GM18508 (cell line): Measurements from ENCODE around the gene E2F4.

Experiments used
- ATAC-seq: cut with Tn5 transposase; IDR thresholded peaks from one replicate; pipeline ENCODE4 v1.9.1; 2021; ENCODE audit warnings: moderate number of reproducible peaks; ENCODE audit not compliant: insufficient read depth, unreplicated experiment

E2F4 gene

GRCh38 chr16:67188323-67188722 is 3.6 kb upstream of the E2F4 start:
- ATAC-seq = no peak

GRCh38 chr16:67188798-67189197 is 3.2 kb upstream of the E2F4 start:
- ATAC-seq = no peak

- ATAC-seq = no peak
Observed at GRCh38 chr16:67190041-67190440, 1.9 kb upstream of the E2F4 start, which contains the start of gene EXOC3L1. Gene EXOC3L1, minus strand, starts transcription at chr16:67190136. Its CDS starts 460 bp downstream, at chr16:67189676.

GRCh38 chr16:67190448-67191399 is 1.2 kb upstream of the E2F4 start:
- no peak for ATAC-seq

- ATAC-seq = no peak
Observed at GRCh38 chr16:67191411-67191994, 452 bp upstream of the E2F4 start.

GRCh38 chr16:67192781-67193361 is 916 bp downstream of the E2F4 start:
- no peak for ATAC-seq

- no peak for ATAC-seq
Observed at GRCh38 chr16:67193536-67193935, 1.6 kb downstream of the E2F4 start.

GRCh38 chr16:67194260-67194659 is 2.3 kb downstream of the E2F4 start:
- no peak for ATAC-seq

- ATAC-seq = no peak
Observed at GRCh38 chr16:67195676-67196075, 3.7 kb downstream of the E2F4 start.

- ATAC-seq = no peak
Observed at GRCh38 chr16:67196881-67197280, 4.9 kb downstream of the E2F4 start.

GRCh38 chr16:67197704-67198103 is 5.7 kb downstream of the E2F4 start:
- ATAC-seq = no peak

- ATAC-seq = no peak
Observed at GRCh38 chr16:67198238-67198734, 6.3 kb downstream of the E2F4 start.

- no peak for ATAC-seq
Observed at GRCh38 chr16:67199011-67199807, 7.3 kb downstream of the E2F4 start, which contains the start of gene ELMO3. Gene ELMO3, plus strand, starts transcription at chr16:67199131. Its CDS starts 196 bp downstream, at chr16:67199327.

GRCh38 chr16:67199808-67200198 is 7.8 kb downstream of the E2F4 start:
- no peak for ATAC-seq

GRCh38 chr16:67200491-67200890 is 8.5 kb downstream of the E2F4 start:
- ATAC-seq = no peak

GRCh38 chr16:67201411-67202345 is 9.7 kb downstream of the E2F4 start:
- ATAC-seq = no peak

- no peak for ATAC-seq
Observed at GRCh38 chr16:67202426-67202825, 10.5 kb downstream of the E2F4 start.

- ATAC-seq = no peak
Observed at GRCh38 chr16:67202956-67203493, 11.1 kb downstream of the E2F4 start.

GRCh38 chr16:67204076-67204475 is 12.1 kb downstream of the E2F4 start:
- ATAC-seq = no peak
